Activated naive CD4-positive, alpha-beta T cell treated with anti-CD3 and anti-CD28 coated beads for 36 hours (primary cell): ENCODE measurements around the gene RAI14. TPM values are rescaled to one million over a fixed set of nuclear protein-coding genes. Genes with fewer than 3 reads are reported as not detected.

Experiments used
- CTCF ChIA-PET: fragments of 350-600 bp; sonication (Branson Sonifier 250); formaldehyde crosslinking; loops from one replicate; lab custom pipeline; 2021; ENCODE audit warnings: antibody characterized with exemption; lab: Charles Lee
- DNase-seq: peaks from one replicate; pipeline ENCODE4 v3.0.0-alpha.2; 2020
- H3K27ac Mint-ChIP-seq: one replicate; pipeline ENCODE4 v1.8.0; 2021; ENCODE audit warnings: mild to moderate bottlenecking, mixed read lengths
- H3K27me3 Mint-ChIP-seq: one replicate; pipeline ENCODE4 v1.8.0; 2021; ENCODE audit warnings: low read depth, mixed read lengths
- H3K36me3 Mint-ChIP-seq: one replicate; pipeline ENCODE4 v1.8.0; 2021; ENCODE audit warnings: low read depth, mixed read lengths
- H3K4me1 Mint-ChIP-seq: one replicate; pipeline ENCODE4 v1.8.0; 2021; ENCODE audit warnings: low read depth, mixed read lengths
- H3K4me3 Mint-ChIP-seq: one replicate; pipeline ENCODE4 v1.8.0; 2021; ENCODE audit warnings: mild to moderate bottlenecking, moderate library complexity, mixed read lengths
- H3K9me3 Mint-ChIP-seq: one replicate; pipeline ENCODE4 v1.8.0; 2021; ENCODE audit warnings: mixed read lengths
- intact Hi-C: fragments of 100-400 bp; cut with micrococcal nuclease; formaldehyde crosslinking; loops from one replicate; pipeline ENCODE4 v1.15.1; 2023
- total RNA-seq, 2 experiments: library from RNA; stranded (reverse); gene quantifications; one replicate each; pipeline ENCODE4 v1.2.3, GENCODE V29; 2021

RAI14 gene
- total RNA-seq, 2 experiments from 2014 or later = 5.8 to 6.7 TPM

DNA sequence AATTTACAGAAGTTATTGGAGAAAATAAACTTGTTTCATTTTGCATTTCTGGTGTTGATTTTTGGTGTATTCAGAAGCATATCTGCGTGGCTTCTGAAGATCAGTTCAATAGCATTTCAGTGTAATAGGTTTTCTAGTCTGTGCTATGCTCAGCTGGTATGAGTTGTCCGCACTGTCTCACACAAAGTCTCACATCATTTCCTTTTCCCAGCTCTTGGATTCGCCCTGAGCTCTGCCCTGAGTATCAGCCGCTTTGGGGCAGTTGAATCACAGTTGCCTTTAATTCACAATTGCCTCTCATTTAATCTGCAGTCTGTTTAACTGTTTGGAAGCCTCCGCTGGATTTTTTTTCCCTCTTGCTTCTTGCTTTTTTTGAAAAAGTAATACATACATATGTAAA lies 176.4 kb downstream of the RAI14 start:
- Mint-ChIP-seq H3K27ac (no peak overlapping the region), H3K9me3 (no peaks in the 10 kb centered on the region), H3K27me3 (no peaks in the 10 kb centered on the region), H3K36me3 (no peaks in the 10 kb centered on the region), H3K4me3 (no peak overlapping the region), H3K4me1 (no peaks in the 10 kb centered on the region)
- CTCF ChIA-PET = interaction anchor here (1.0 kb wide), 1 partner anchor 309 kb away, joined by 3 read pairs; no protein-coding TSS in a partner anchor
- intact Hi-C loops = loop anchor here (10.0 kb wide), 1 partner anchor 828 kb away; the partner anchor contains the start of gene AMACR
- DNase-seq = no peak

GRCh38 chr5:34833090-34833489 lies 177.0 kb downstream of the RAI14 start:
- CTCF ChIA-PET = interaction anchor here (1.0 kb wide), 1 partner anchor 310 kb away, joined by 3 read pairs; no protein-coding TSS in a partner anchor
- Mint-ChIP-seq H3K4me3 (no peak overlapping the region), H3K27ac (no peak overlapping the region), H3K27me3 (no peaks in the 10 kb centered on the region), H3K4me1 (no peaks in the 10 kb centered on the region), H3K36me3 (no peaks in the 10 kb centered on the region), H3K9me3 (no peaks in the 10 kb centered on the region)
- intact Hi-C loops = loop anchor here (10.0 kb wide), 1 partner anchor 828 kb away; the partner anchor contains the start of gene AMACR
- no peak for DNase-seq

GRCh38 chr5:34833976-34834793 lies 178.1 kb downstream of the RAI14 start:
- no peak for DNase-seq
- Mint-ChIP-seq H3K4me1 (peaks cover 7% of the 10 kb centered on the region), H3K27me3 (no peaks in the 10 kb centered on the region), H3K27ac (no peak overlapping the region), H3K4me3 (no peak overlapping the region), H3K36me3 (no peaks in the 10 kb centered on the region), H3K9me3 (no peaks in the 10 kb centered on the region)
- CTCF ChIA-PET = no interaction called here
- intact Hi-C loops = loop anchor here (10.0 kb wide), 1 partner anchor 829 kb away; the partner anchor contains the start of gene AMACR

GRCh38 chr5:34834794-34835089 lies 178.6 kb downstream of the RAI14 start:
- Mint-ChIP-seq H3K4me1 (peaks cover 11% of the 10 kb centered on the region), H3K27ac (no peak overlapping the region), H3K36me3 (no peaks in the 10 kb centered on the region), H3K27me3 (no peaks in the 10 kb centered on the region), H3K4me3 (no peak overlapping the region), H3K9me3 (no peaks in the 10 kb centered on the region)
- intact Hi-C loops = loop anchor here (5.0 to 10.0 kb wide), 5 partner anchors 168 to 1773 kb away; partner anchors contain the start of genes AMACR, LMBRD2, SKP2 and SLC1A3
- CTCF ChIA-PET = no interaction called here
- no peak for DNase-seq

GRCh38 chr5:34835664-34836063 lies 179.5 kb downstream of the RAI14 start:
- intact Hi-C loops = loop anchor here (5.0 to 10.0 kb wide), 5 partner anchors 167 to 1772 kb away; partner anchors contain the start of genes AMACR, LMBRD2, SKP2 and SLC1A3
- no peaks in the 10 kb centered on the region for H3K9me3 Mint-ChIP-seq
- no peaks in the 10 kb centered on the region for H3K36me3 Mint-ChIP-seq
- CTCF ChIA-PET = interaction anchor here (1.3 kb wide), 1 partner anchor 63 kb away, joined by 3 read pairs; no protein-coding TSS in a partner anchor
- H3K4me1 Mint-ChIP-seq = peaks cover 11% of the 10 kb centered on the region
- no peak overlapping the region for H3K4me3 Mint-ChIP-seq
- no peak for DNase-seq
- no peak overlapping the region for H3K27ac Mint-ChIP-seq
- H3K27me3 Mint-ChIP-seq = no peaks in the 10 kb centered on the region

- peaks cover 11% of the 10 kb centered on the region for H3K4me1 Mint-ChIP-seq
- CTCF ChIA-PET = interaction anchor here (0.9 to 1.4 kb wide), 3 partner anchors 68 to 365 kb away, joined by 3 read pairs; no protein-coding TSS in a partner anchor
- intact Hi-C loops = loop anchor here (1.0 to 10.0 kb wide), 12 partner anchors 59 to 1768 kb away; partner anchors contain the start of genes AMACR, BRIX1, LMBRD2 and RAD1
- H3K9me3 Mint-ChIP-seq = no peaks in the 10 kb centered on the region
- H3K36me3 Mint-ChIP-seq = no peaks in the 10 kb centered on the region
- DNase-seq = peak; percentile 94
- H3K4me3 Mint-ChIP-seq = peak within 1 kb of the TSS; percentile 88
- H3K27ac Mint-ChIP-seq = peak within 1 kb of the TSS; percentile 75
- H3K27me3 Mint-ChIP-seq = no peaks in the 10 kb centered on the region
These were observed 182.9 kb downstream of the RAI14 start, which contains the start of gene TTC23L for GRCh38 chr5:34838785-34839714. Gene TTC23L (plus strand): TSS chr5:34839164. CDS start chr5:34840672, 1,508 bp downstream.

- Mint-ChIP-seq H3K27me3 (no peaks in the 10 kb centered on the region), H3K36me3 (no peaks in the 10 kb centered on the region), H3K27ac (no peak overlapping the region), H3K4me3 (no peak overlapping the region), H3K9me3 (no peaks in the 10 kb centered on the region), H3K4me1 (peaks cover 11% of the 10 kb centered on the region)
- intact Hi-C loops = no loop called here
- DNase-seq = no peak
- CTCF ChIA-PET = interaction anchor here (0.6 kb wide), 1 partner anchor 149 kb away, joined by 3 read pairs; no protein-coding TSS in a partner anchor
These were observed 185.7 kb downstream of the RAI14 start for GRCh38 chr5:34841816-34842215.

GRCh38 chr5:34842554-34842953 lies 186.4 kb downstream of the RAI14 start:
- CTCF ChIA-PET = no interaction called here
- no peak for DNase-seq
- H3K9me3 Mint-ChIP-seq = no peaks in the 10 kb centered on the region
- no peaks in the 10 kb centered on the region for H3K36me3 Mint-ChIP-seq
- H3K27me3 Mint-ChIP-seq = no peaks in the 10 kb centered on the region
- H3K4me1 Mint-ChIP-seq = peaks cover 11% of the 10 kb centered on the region
- intact Hi-C loops = no loop called here
- no peak overlapping the region for H3K27ac Mint-ChIP-seq
- no peak overlapping the region for H3K4me3 Mint-ChIP-seq

GRCh38 chr5:34843497-34843896 lies 187.4 kb downstream of the RAI14 start:
- intact Hi-C loops = no loop called here
- CTCF ChIA-PET = interaction anchor here (0.6 kb wide), 1 partner anchor 639 kb away, joined by 3 read pairs; no protein-coding TSS in a partner anchor
- Mint-ChIP-seq H3K27ac (no peak overlapping the region), H3K27me3 (no peaks in the 10 kb centered on the region), H3K36me3 (no peaks in the 10 kb centered on the region), H3K9me3 (no peaks in the 10 kb centered on the region), H3K4me1 (peaks cover 8% of the 10 kb centered on the region), H3K4me3 (no peak overlapping the region)
- DNase-seq = no peak

GRCh38 chr5:34844106-34844505 lies 188.0 kb downstream of the RAI14 start:
- no peak for DNase-seq
- no peak overlapping the region for H3K27ac Mint-ChIP-seq
- no peaks in the 10 kb centered on the region for H3K27me3 Mint-ChIP-seq
- intact Hi-C loops = no loop called here
- no peaks in the 10 kb centered on the region for H3K9me3 Mint-ChIP-seq
- CTCF ChIA-PET = no interaction called here
- H3K4me1 Mint-ChIP-seq = peaks cover 5% of the 10 kb centered on the region
- H3K4me3 Mint-ChIP-seq = no peak overlapping the region
- H3K36me3 Mint-ChIP-seq = no peaks in the 10 kb centered on the region

DNA sequence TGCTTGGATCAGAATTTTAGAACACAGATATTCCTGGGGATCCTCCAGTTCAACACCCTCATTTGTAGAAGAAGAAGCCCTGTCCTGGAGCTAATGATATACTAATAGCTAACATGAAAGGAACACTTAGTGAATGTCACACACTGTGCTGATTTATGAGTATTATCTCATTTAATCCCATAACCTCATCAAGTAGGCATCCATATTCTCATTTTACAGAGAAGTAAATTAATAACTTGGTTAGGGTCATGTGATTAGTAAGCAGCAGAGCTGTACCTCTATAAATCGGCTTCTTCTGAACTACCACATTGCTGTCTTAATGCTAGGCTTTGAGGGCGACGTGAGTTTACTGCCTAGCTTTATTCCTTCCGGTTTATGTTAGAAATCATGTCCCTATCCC lies 188.9 kb downstream of the RAI14 start:
- CTCF ChIA-PET = interaction anchor here (0.9 to 1.2 kb wide), 2 partner anchors 53 to 322 kb away, joined by 3 to 4 read pairs; no protein-coding TSS in a partner anchor
- H3K27ac Mint-ChIP-seq = no peak overlapping the region
- H3K36me3 Mint-ChIP-seq = no peaks in the 10 kb centered on the region
- no peak for DNase-seq
- intact Hi-C loops = no loop called here
- H3K4me1 Mint-ChIP-seq = no peaks in the 10 kb centered on the region
- H3K4me3 Mint-ChIP-seq = no peak overlapping the region
- no peaks in the 10 kb centered on the region for H3K9me3 Mint-ChIP-seq
- no peaks in the 10 kb centered on the region for H3K27me3 Mint-ChIP-seq

GRCh38 chr5:34847056-34847455 lies 190.9 kb downstream of the RAI14 start:
- Mint-ChIP-seq H3K27me3 (no peaks in the 10 kb centered on the region), H3K27ac (no peak overlapping the region), H3K36me3 (no peaks in the 10 kb centered on the region), H3K9me3 (no peaks in the 10 kb centered on the region), H3K4me3 (no peak overlapping the region), H3K4me1 (no peaks in the 10 kb centered on the region)
- no peak for DNase-seq
- CTCF ChIA-PET = no interaction called here
- intact Hi-C loops = no loop called here
